Measurements from ENCODE around the gene TPCN1. TPM values are rescaled to one million over a fixed set of nuclear protein-coding genes. Genes with fewer than 3 reads are reported as not detected.

The TPCN1 gene
- total and polyA plus RNA-seq, 2 of the 13 experiments (the other 11 are each of a cell fraction or from before 2014, with no cell fraction given) = 8.0 to 26.8 TPM

DNA sequence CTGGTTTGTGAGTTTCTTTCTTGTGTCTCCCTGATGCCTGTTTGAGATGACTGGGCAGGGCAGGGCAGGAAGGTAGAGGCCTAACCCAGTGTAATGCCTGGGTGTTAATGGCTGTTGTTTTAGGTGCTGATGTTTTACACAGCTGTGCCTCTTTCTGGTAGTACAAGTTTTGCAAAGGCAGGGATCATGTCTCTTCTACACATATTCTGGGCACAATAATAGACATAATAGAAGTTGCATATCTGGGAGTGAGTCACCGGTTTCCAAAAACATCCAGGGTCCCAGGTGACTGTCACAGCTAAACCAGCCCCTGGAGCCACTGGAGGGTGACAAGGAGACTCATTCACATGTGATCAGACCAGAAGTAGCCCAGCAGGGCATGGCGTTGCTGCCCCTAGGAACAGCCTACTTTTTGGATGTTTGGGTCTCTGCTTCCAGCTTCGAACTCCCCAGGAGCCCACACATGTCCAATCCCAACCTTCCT is 18.1 kb downstream of the TPCN1 start (continued):
- TF ChIP-seq SNAPC4 (CRISPR knock-in tag; IDR thresholded peaks at IDR 0.05) (no peak), ZNF496 (CRISPR knock-in tag; IDR thresholded peaks at IDR 0.05; ENCODE audit: insufficient replicate concordance) (no peak), ESRRA (CRISPR knock-in tag; IDR thresholded peaks at IDR 0.05; ENCODE audit: low read depth) (no peak)

- Histone ChIP-seq H3K9ac (ENCODE audit: insufficient read depth, low read depth, low read length) (no peak overlapping the region), H3K27ac (ENCODE audit: extremely low read length, insufficient read depth, low read length) (no peak overlapping the region), H3K9me3 (ENCODE audit: low read length) (no peaks in the 10 kb centered on the region), H3K79me2 (ENCODE audit: insufficient read depth, low read length) (no peaks in the 10 kb centered on the region), H3K36me3 (replicated peaks in 1 of 2; ENCODE audit: control insufficient read depth in 1 of 2, insufficient read depth in 2 of 2, low read length in 2 of 2) (peaks cover 0 to 4% of the 10 kb centered on the region in 2 experiments; a peak in 3 of 5 replicates), H3K4me2 (ENCODE audit: low read depth, low read length) (no peak overlapping the region), H3K4me1 (ENCODE audit: insufficient read depth, low read length) (peaks cover 44% of the 10 kb centered on the region), H3K27me3 (ENCODE audit: control insufficient read depth in 1 of 2, insufficient read depth in 2 of 2, low read length in 2 of 2) (no peaks in the 10 kb centered on the region), H3K4me3 (replicated peaks in 1 of 3; ENCODE audit: insufficient read depth in 1 of 3, low read depth in 2 of 3, low read length in 3 of 3) (no peak overlapping the region), H4K20me1 (ENCODE audit: insufficient read depth, low read length) (no peaks in the 10 kb centered on the region), H2AFZ (ENCODE audit: low read length) (no peak overlapping the region)
- no peak for ATAC-seq
- FAIRE-seq = no peak
- no peak for DNase-seq (ENCODE audit: low spot score)
- no TSS peak for BruUV-seq (replicated peaks)
- POLR2A ChIA-PET = interaction anchor here (2.3 to 2.8 kb wide), 2 partner anchors 10 to 17 kb away, joined by 7 to 8 read pairs; no protein-coding TSS in a partner anchor
- intact Hi-C loops (cut with micrococcal nuclease; ENCODE audit: unreplicated experiment) = no loop called here
- 98% methylated on average over 10 of the region's 12 CpGs for WGBS (ENCODE audit: low lambda C conversion rate)
- CTCF ChIA-PET (ENCODE audit: low intra/inter-chr PET ratio, low total read pairs) = no interaction called here
- in situ Hi-C loops (cut with HindIII; ENCODE audit: extremely low pct_ligation_motif_present, low pct_unique_long_range_greater_than_20kb) = no loop called here
- TF ChIP-seq, protein P1, sequence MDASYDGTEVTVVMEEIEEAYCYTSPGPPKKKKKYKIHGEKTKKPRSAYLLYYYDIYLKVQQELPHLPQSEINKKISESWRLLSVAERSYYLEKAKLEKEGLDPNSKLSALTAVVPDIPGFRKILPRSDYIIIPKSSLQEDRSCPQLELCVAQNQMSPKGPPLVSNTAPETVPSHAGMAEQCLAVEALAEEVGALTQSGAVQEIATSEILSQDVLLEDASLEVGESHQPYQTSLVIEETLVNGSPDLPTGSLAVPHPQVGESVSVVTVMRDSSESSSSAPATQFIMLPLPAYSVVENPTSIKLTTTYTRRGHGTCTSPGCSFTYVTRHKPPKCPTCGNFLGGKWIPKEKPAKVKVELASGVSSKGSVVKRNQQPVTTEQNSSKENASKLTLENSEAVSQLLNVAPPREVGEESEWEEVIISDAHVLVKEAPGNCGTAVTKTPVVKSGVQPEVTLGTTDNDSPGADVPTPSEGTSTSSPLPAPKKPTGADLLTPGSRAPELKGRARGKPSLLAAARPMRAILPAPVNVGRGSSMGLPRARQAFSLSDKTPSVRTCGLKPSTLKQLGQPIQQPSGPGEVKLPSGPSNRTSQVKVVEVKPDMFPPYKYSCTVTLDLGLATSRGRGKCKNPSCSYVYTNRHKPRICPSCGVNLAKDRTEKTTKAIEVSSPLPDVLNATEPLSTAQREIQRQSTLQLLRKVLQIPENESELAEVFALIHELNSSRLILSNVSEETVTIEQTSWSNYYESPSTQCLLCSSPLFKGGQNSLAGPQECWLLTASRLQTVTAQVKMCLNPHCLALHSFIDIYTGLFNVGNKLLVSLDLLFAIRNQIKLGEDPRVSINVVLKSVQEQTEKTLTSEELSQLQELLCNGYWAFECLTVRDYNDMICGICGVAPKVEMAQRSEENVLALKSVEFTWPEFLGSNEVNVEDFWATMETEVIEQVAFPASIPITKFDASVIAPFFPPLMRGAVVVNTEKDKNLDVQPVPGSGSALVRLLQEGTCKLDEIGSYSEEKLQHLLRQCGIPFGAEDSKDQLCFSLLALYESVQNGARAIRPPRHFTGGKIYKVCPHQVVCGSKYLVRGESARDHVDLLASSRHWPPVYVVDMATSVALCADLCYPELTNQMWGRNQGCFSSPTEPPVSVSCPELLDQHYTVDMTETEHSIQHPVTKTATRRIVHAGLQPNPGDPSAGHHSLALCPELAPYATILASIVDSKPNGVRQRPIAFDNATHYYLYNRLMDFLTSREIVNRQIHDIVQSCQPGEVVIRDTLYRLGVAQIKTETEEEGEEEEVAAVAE (CRISPR knock-in tag; IDR thresholded peaks at IDR 0.05; ENCODE audit: borderline replicate concordance) = no peak
- no peak for TF ChIP-seq RBM22 (optimal IDR thresholded peaks at IDR 0.05; ENCODE audit: low read length)
- TF ChIP-seq ZNF891 (CRISPR knock-in tag; IDR thresholded peaks at IDR 0.05) = no peak
- TF ChIP-seq CEBPG (CRISPR knock-in tag; IDR thresholded peaks at IDR 0.05) = no peak
- TF ChIP-seq ZMYM4 (CRISPR knock-in tag; IDR thresholded peaks at IDR 0.05) = no peak
- TF ChIP-seq RORA (CRISPR knock-in tag; IDR thresholded peaks at IDR 0.05) = no peak
- TF ChIP-seq NFKB2 (CRISPR knock-in tag; IDR thresholded peaks at IDR 0.05; ENCODE audit: borderline replicate concordance) = no peak
- TF ChIP-seq ZNF20 (CRISPR knock-in tag; IDR thresholded peaks at IDR 0.05) = no peak
- no peak for TF ChIP-seq KLF6 (CRISPR knock-in tag; IDR thresholded peaks at IDR 0.05)
Measured at GRCh38 chr12:113239811-113240331, 18.6 kb downstream of the TPCN1 start.
